ENCODE results near the gene RPL12.

DNA sequence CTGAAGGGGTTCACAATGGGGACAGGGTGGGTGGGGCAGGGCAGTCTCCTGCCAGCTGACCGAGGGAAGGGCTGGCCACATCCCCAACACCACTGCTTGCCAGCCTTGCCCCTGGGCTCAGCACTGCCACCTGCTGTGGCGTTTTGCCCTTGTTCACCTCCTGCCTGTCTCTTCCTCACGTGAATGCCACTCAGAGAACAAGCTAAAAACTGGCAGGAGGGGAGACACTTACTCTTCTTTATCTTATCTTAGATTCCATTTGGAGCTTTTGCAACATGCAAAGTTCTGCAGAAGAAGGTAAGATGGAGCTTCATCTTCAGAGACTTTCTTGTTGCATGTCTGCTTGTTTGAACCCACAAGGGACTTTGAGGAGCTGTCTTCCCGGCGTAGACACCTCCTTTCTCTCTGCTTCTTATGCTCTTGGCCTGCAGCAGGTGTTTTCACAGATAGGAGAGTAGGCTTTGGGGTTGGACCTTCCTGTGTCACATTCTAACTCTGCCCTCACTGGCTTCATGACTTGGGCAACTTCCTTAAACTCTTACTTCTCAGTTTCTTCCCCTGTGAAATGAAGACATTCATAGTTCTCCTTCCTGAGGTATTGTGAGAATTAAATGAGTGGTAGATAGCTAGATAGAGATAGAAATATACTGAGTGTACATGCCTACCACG, 4.3 kb upstream of the RPL12 start:
- TF ChIP-seq POLR2AphosphoS5 (IDR thresholded peaks at IDR 0.05) (no peak), POLR2A (IDR thresholded peaks at IDR 0.05) (no peak)
- TF ChIP-seq, protein P1, sequence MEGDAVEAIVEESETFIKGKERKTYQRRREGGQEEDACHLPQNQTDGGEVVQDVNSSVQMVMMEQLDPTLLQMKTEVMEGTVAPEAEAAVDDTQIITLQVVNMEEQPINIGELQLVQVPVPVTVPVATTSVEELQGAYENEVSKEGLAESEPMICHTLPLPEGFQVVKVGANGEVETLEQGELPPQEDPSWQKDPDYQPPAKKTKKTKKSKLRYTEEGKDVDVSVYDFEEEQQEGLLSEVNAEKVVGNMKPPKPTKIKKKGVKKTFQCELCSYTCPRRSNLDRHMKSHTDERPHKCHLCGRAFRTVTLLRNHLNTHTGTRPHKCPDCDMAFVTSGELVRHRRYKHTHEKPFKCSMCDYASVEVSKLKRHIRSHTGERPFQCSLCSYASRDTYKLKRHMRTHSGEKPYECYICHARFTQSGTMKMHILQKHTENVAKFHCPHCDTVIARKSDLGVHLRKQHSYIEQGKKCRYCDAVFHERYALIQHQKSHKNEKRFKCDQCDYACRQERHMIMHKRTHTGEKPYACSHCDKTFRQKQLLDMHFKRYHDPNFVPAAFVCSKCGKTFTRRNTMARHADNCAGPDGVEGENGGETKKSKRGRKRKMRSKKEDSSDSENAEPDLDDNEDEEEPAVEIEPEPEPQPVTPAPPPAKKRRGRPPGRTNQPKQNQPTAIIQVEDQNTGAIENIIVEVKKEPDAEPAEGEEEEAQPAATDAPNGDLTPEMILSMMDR (IDR thresholded peaks at IDR 0.05), result peak; percentile 24 to 51 (median 33)
